Measurements from ENCODE around the gene OR5H6. TPM values are rescaled to one million over a fixed set of nuclear protein-coding genes. Genes with fewer than 3 reads are reported as not detected.
"Not testable (repeated sequence)": the region's sequence is repeated elsewhere in the genome, so short reads cannot be mapped to it uniquely, and the experiment has no call there.

OR5H6 gene
- not detected for polyA plus RNA-seq (2012; ENCODE audit: insufficient read depth, insufficient read length)

DNA sequence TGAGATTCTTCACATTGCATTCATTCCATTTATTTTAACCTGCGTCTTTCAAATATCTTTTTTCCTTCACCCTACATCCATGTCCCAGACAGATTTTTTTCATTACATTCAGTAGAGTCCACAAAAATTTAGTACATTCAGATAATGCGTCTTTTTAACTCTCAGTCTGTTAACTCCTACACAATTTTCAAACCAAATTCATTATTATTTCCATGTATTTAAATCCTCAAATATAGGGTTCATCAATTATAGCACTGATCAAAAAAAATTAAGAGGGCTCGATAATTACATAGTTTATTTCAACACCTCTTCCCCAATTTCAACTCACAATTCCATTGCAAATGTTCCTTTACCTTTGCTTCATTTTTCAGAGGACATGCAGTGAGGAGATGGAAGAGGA, at the start of gene OR5H6:
TSS of gene OR5H6 (plus strand) at position 301 of the 400 bp plus-strand sequence. CDS start at position 390, 89 bp downstream.
- no peak within 1 kb of the TSS for H3K4me3 ChIP-seq (ENCODE audit: low read length)
- DNase-seq (ENCODE audit: low read depth, low spot score): no peak

- no peak for DNase-seq (ENCODE audit: low read depth, low spot score)
- no peak overlapping the region for H3K4me3 ChIP-seq (ENCODE audit: low read length)
Observed at GRCh38 chr3:98215051-98215450, 49.0 kb upstream of the OR5H6 start.

- no peak for DNase-seq (ENCODE audit: low read depth, low spot score)
- H3K4me3 ChIP-seq (ENCODE audit: low read length): no peak overlapping the region
Observed at GRCh38 chr3:98223907-98224672, 40.0 kb upstream of the OR5H6 start.

DNA sequence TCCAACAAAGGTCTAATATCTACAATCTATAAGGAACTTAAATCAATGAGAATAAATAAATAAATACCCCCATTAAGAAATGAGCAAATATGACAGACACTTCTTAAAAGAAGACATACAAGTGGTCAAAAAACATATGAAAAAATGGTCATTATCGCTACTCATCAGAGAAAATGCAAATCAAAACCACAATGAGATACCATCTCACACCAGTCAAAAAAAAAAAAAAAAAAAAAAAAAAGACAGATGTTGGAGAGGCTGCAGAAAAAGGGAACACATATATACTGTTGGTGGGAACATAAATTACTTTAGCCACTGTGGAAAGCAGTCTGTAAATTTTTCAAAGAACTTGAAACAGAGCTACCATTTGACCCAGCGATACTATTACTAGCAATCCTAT, 31.6 kb upstream of the OR5H6 start:
- no peak for DNase-seq (ENCODE audit: low read depth, low spot score)
- H3K4me3 ChIP-seq (ENCODE audit: low read length): no peak overlapping the region

DNA sequence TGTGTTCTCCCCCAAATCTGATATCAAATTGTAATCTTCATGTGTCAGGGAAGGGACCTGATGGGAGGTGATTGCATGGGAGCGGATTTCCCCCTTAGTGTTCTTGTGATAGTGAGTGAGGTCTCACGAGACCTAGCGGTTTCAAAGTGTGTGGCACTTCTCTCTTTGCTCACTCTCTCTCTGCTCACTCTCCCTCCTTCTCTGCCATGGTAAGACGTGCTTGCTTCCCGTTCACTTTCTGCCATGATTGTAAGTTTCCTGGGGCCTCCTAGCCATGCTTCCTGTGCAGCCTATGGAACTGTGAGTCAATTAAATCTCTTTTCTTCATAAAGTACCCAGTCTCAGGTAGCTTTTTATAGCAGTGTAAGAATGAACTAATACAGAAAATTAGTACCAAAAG, 30.6 kb upstream of the OR5H6 start:
- no peak for DNase-seq (ENCODE audit: low read depth, low spot score)
- no peak overlapping the region for H3K4me3 ChIP-seq (ENCODE audit: low read length)

DNA sequence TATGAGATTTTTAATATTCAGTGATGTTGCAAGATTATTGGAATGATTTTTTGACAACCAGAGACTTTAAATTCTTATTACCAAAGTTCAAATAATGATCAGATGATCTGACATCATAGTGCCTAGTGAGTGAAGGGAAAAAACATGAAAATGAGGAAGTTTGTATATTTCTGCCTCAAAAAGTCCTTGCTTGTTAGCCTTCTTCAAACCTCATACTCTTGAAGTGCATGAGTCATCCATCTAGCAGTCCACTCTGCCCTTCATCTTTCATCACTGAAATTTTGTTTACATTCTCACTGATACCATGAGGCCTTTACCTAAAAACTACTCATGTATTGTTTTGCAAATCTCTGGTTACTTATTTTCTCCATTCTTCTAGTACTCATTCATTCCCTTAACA, 23.9 kb upstream of the OR5H6 start:
- DNase-seq (ENCODE audit: low read depth, low spot score): no peak
- H3K4me3 ChIP-seq (ENCODE audit: low read length): no peak overlapping the region

GRCh38 chr3:98242155-98242554, 21.9 kb upstream of the OR5H6 start:
- DNase-seq (ENCODE audit: low read depth, low spot score): no peak
- no peak overlapping the region for H3K4me3 ChIP-seq (ENCODE audit: low read length)

DNA sequence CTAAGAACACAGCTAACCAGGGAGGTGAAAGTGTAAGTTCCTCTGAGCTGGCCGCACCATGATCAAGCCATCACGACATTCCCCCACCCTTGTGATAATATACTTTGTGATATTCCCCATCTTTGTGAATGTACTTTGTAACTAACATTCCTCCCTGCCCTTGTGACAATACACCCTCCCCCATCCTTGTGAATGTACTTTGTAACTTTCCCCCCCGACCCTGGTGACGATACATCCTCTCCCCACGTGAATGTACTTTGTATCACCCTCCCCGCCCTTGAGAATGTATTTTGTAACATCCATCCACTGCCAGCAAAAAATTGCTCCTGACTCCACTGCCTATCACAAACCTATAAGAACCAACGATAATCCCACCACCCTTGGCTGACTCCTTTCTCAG, 20.2 kb upstream of the OR5H6 start:
- DNase-seq (ENCODE audit: low read depth, low spot score): no peak

GRCh38 chr3:98246142-98246541, 17.9 kb upstream of the OR5H6 start:
- H3K4me3 ChIP-seq (ENCODE audit: low read length): no peak overlapping the region
- DNase-seq (ENCODE audit: low read depth, low spot score): no peak

More for the DNA sequence above, 20.2 kb upstream of the OR5H6 start:
- no peak overlapping the region for H3K4me3 ChIP-seq (ENCODE audit: low read length)

DNA sequence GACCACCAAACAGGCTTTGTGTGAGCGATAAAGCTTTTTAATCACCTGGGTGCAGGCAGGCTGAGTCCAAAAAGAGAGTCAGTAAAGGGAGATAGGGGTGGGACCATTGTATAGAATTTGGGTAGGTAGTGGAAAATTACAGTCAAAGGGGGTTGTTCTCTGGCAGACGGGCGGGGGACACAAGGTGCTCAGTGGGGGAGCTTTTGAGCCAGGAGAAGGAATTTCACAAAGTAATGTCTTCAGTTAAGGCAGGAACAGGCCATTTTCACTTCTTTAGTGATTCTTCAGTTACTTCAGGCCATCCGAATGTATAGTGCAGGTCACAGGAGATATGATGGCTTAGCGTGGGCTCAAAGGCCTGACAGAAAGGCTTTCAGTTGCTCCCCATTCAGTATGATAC, 8.0 kb upstream of the OR5H6 start:
- H3K4me3 ChIP-seq (ENCODE audit: low read length); DNase-seq (ENCODE audit: low read depth, low spot score): not testable (repeated sequence)

- peak; percentile 16 for DNase-seq (ENCODE audit: low read depth, low spot score)
- H3K4me3 ChIP-seq (ENCODE audit: low read length): no peak overlapping the region
Observed at GRCh38 chr3:98259707-98260106, 4.3 kb upstream of the OR5H6 start.

DNA sequence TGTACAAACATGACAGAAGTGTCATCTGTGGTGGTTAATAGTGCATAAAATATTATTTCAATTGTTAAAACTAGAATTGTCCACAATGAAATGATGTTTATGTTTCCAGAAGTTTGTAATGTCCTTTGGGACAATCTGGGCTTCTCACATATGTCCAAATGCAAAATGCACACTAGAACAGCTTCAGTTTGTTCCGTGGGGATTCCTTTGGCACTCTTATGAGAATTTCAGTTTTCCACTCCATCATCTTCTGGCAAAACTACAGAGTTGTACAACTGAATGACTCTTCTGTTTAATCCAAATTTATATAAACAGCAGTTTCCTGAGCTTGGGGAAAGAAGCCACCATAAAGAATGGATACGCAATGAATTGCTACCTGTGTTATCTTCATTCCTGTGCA, 2.0 kb upstream of the OR5H6 start:
- DNase-seq (ENCODE audit: low read depth, low spot score): no peak
- H3K4me3 ChIP-seq (ENCODE audit: low read length): no peak overlapping the region

GRCh38 chr3:98269846-98270245, 5.8 kb downstream of the OR5H6 start:
- H3K4me3 ChIP-seq (ENCODE audit: low read length): no peak overlapping the region
- DNase-seq (ENCODE audit: low read depth, low spot score): no peak

- no peak overlapping the region for H3K4me3 ChIP-seq (ENCODE audit: low read length)
- DNase-seq (ENCODE audit: low read depth, low spot score): no peak
Observed at GRCh38 chr3:98272126-98272525, 8.1 kb downstream of the OR5H6 start.

DNA sequence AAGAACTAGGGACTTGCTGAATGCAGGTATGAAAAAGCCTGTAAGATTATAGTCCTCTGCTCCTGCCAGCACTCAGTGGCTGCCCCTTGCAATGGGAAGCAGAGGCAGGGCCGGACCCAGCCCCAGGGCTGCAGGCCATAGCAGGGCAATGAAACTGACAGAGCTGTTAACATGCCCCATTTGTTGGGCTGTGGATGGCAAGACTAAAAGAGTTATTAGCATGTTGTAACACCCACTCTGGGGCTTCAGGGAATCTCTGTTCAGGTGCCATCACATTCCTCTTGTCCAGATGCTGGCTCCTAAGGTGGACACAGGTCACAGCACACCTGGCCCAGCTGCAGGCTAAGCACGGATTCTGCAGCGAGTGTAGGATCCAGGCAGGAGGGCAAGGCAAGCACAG, 10.9 kb downstream of the OR5H6 start:
- DNase-seq (ENCODE audit: low read depth, low spot score): no peak

GRCh38 chr3:98282205-98282604, 18.2 kb downstream of the OR5H6 start, which contains the start of gene OR5H2:
Gene OR5H2 (plus strand): TSS chr3:98282505. CDS start chr3:98282903, 398 bp downstream.
- H3K4me3 ChIP-seq (ENCODE audit: low read length): no peak within 1 kb of the TSS
- DNase-seq (ENCODE audit: low read depth, low spot score): no peak

More for the DNA sequence above, 10.9 kb downstream of the OR5H6 start:
- H3K4me3 ChIP-seq (ENCODE audit: low read length): no peak overlapping the region

GRCh38 chr3:98290916-98291315, 26.9 kb downstream of the OR5H6 start:
- no peak for DNase-seq (ENCODE audit: low read depth, low spot score)
- no peak overlapping the region for H3K4me3 ChIP-seq (ENCODE audit: low read length)

GRCh38 chr3:98291332-98291957, 27.4 kb downstream of the OR5H6 start:
- DNase-seq (ENCODE audit: low read depth, low spot score): no peak
- H3K4me3 ChIP-seq (ENCODE audit: low read length): no peak overlapping the region

Measured in Jurkat, Clone E6-1 (cell line).